Activated CD8-positive, alpha-beta T cell treated with anti-CD3 and anti-CD28 coated beads for 36 hours (primary cell): ENCODE results near the gene SUGCT. TPM values are rescaled to one million over a fixed set of nuclear protein-coding genes. Genes with fewer than 3 reads are reported as not detected.
A peak's percentile ranks its signal among the peaks of the same experiment; 100 is the strongest.

ENCODE experiments used
- ATAC-seq: fragments of 200-7000 bp; cut with Tn5 transposase; one replicate; pipeline ENCODE4 v1.10.0; 2021; ENCODE audit warnings: mild to moderate bottlenecking, moderate library complexity
- CTCF ChIA-PET: fragments of 350-600 bp; sonication (Branson Sonifier 250); formaldehyde crosslinking; loops from one replicate; lab custom pipeline; 2021; ENCODE audit warnings: antibody characterized with exemption; lab: Charles Lee
- POLR2A ChIA-PET: fragments of 350-600 bp; sonication (Branson Sonifier 250); formaldehyde crosslinking; loops from one replicate; lab custom pipeline; 2021; ENCODE audit warnings: antibody characterized with exemption; lab: Charles Lee
- DNase-seq: peaks from one replicate; pipeline ENCODE4 v3.0.0-alpha.2; 2020
- H3K27ac Mint-ChIP-seq: one replicate; pipeline ENCODE4 v1.8.0; 2021; ENCODE audit warnings: mild to moderate bottlenecking, mixed read lengths
- H3K27me3 Mint-ChIP-seq: one replicate; pipeline ENCODE4 v1.8.0; 2021; ENCODE audit warnings: mixed read lengths
- H3K36me3 Mint-ChIP-seq: one replicate; pipeline ENCODE4 v1.8.0; 2021; ENCODE audit warnings: low read depth, mixed read lengths
- H3K4me1 Mint-ChIP-seq: one replicate; pipeline ENCODE4 v1.8.0; 2021; ENCODE audit warnings: low read depth, mixed read lengths
- H3K4me3 Mint-ChIP-seq: one replicate; pipeline ENCODE4 v1.8.0; 2021; ENCODE audit warnings: mild to moderate bottlenecking, moderate library complexity, mixed read lengths
- H3K9me3 Mint-ChIP-seq: one replicate; pipeline ENCODE4 v1.8.0; 2021; ENCODE audit warnings: mixed read lengths
- CTCF ChIP-seq: fragments of 200-600 bp; IDR thresholded peaks from one replicate; pipeline ENCODE4 v1.8.0; 2022; ENCODE audit warnings: antibody characterized with exemption, mild to moderate bottlenecking
- intact Hi-C: fragments of 100-400 bp; cut with micrococcal nuclease; formaldehyde crosslinking; loops from one replicate; pipeline ENCODE4 v1.10.0; 2022
- total RNA-seq, 2 experiments: library from RNA; stranded (reverse); gene quantifications; one replicate each; pipeline ENCODE4 v1.2.3, GENCODE V29; 2021

The SUGCT gene
- total RNA-seq, 2 experiments from 2014 or later: 1.6 to 2.0 TPM

GRCh38 chr7:40546616-40547501, 412.1 kb downstream of the SUGCT start:
- peaks cover 3% of the 10 kb centered on the region for H3K4me1 Mint-ChIP-seq
- H3K27ac Mint-ChIP-seq: no peak overlapping the region
- no peak for TF ChIP-seq CTCF
- ChIA-PET POLR2A (no interaction called here), CTCF (no interaction called here)
- no peaks in the 10 kb centered on the region for H3K27me3 Mint-ChIP-seq
- ATAC-seq (no peak), DNase-seq (no peak)
- H3K4me3 Mint-ChIP-seq: no peak overlapping the region
- no peaks in the 10 kb centered on the region for H3K9me3 Mint-ChIP-seq
- H3K36me3 Mint-ChIP-seq: no peaks in the 10 kb centered on the region
- intact Hi-C loops: no loop called here

DNA sequence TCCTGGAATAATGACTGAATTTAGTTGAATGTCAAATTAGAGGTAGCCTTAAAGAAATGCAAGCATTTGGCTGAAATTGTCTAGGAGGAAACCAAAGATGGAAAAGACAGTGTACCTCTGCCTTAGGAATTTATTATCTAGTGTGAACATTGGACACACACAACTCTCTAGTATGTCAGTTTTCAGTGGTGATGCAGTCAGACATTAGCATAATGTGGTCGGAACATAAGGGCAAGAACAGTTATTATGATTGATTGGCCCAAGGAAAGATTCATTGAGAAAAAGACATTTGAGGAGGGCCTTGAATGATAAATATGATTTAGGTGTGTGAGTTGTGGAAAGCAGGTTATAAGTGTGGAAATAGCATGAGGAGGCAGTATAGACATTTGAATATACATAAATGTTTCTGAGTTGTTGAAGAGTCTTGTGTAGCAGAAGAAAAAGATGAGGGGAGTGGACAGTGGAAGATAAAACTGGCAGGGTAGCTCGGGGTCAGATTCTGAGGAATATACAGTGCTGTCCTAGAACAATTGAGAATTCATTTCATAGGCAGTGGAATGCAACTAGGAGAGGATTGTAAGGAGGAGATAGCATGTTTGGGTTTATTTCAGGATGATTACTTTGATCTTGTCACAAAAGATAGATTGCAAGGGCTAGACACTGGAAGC, 414.7 kb downstream of the SUGCT start:
- H3K4me3 Mint-ChIP-seq: no peak overlapping the region
- no peak for ATAC-seq
- no peaks in the 10 kb centered on the region for H3K36me3 Mint-ChIP-seq
- peaks cover 4% of the 10 kb centered on the region for H3K4me1 Mint-ChIP-seq
- no peak for TF ChIP-seq CTCF
- intact Hi-C loops: no loop called here
- DNase-seq: no peak
- H3K27ac Mint-ChIP-seq: no peak overlapping the region
- CTCF ChIA-PET: no interaction called here
- peaks cover 2% of the 10 kb centered on the region for H3K27me3 Mint-ChIP-seq
- POLR2A ChIA-PET: interaction anchor here (0.7 kb wide), 1 partner anchor 103 kb away, joined by 3 read pairs; no protein-coding TSS in a partner anchor
- no peaks in the 10 kb centered on the region for H3K9me3 Mint-ChIP-seq

GRCh38 chr7:40551685-40552576, 417.1 kb downstream of the SUGCT start:
- CTCF ChIA-PET: no interaction called here
- POLR2A ChIA-PET: no interaction called here
- no peak overlapping the region for H3K27ac Mint-ChIP-seq
- ATAC-seq (peak; percentile 17), DNase-seq (peak; percentile 3)
- H3K4me3 Mint-ChIP-seq: no peak overlapping the region
- H3K36me3 Mint-ChIP-seq: no peaks in the 10 kb centered on the region
- peaks cover 4% of the 10 kb centered on the region for H3K4me1 Mint-ChIP-seq
- H3K27me3 Mint-ChIP-seq: peaks cover 2% of the 10 kb centered on the region
- intact Hi-C loops: no loop called here
- H3K9me3 Mint-ChIP-seq: no peaks in the 10 kb centered on the region
- TF ChIP-seq CTCF: no peak

GRCh38 chr7:40560672-40561071, 425.9 kb downstream of the SUGCT start:
- H3K36me3 Mint-ChIP-seq: peaks cover 2% of the 10 kb centered on the region
- ChIA-PET POLR2A (no interaction called here), CTCF (no interaction called here)
- H3K27me3 Mint-ChIP-seq: no peaks in the 10 kb centered on the region
- DNase-seq: no peak
- no peaks in the 10 kb centered on the region for H3K4me1 Mint-ChIP-seq
- TF ChIP-seq CTCF: no peak
- intact Hi-C loops: no loop called here
- H3K27ac Mint-ChIP-seq: no peak overlapping the region
- peaks cover 2% of the 10 kb centered on the region for H3K9me3 Mint-ChIP-seq
- no peak for ATAC-seq
- no peak overlapping the region for H3K4me3 Mint-ChIP-seq
